NT2/D1 (cell line): Measurements from ENCODE around the gene KRTAP12-1.

ENCODE experiments used
- SUZ12 ChIP-seq: IDR thresholded peaks from 2 replicates; pipeline ENCODE4 v1.6.1; 2011; ENCODE audit not compliant: insufficient read length, insufficient read depth; ENCODE audit errors: extremely low read depth
- YY1 ChIP-seq: IDR thresholded peaks from 2 replicates; pipeline ENCODE4 v1.6.1; 2011; ENCODE audit not compliant: insufficient read length, insufficient read depth
- ZNF274 ChIP-seq: IDR thresholded peaks from 2 replicates; pipeline ENCODE4 v1.6.1; 2011; ENCODE audit warnings: mild to moderate bottlenecking, low read depth, low read length

DNA sequence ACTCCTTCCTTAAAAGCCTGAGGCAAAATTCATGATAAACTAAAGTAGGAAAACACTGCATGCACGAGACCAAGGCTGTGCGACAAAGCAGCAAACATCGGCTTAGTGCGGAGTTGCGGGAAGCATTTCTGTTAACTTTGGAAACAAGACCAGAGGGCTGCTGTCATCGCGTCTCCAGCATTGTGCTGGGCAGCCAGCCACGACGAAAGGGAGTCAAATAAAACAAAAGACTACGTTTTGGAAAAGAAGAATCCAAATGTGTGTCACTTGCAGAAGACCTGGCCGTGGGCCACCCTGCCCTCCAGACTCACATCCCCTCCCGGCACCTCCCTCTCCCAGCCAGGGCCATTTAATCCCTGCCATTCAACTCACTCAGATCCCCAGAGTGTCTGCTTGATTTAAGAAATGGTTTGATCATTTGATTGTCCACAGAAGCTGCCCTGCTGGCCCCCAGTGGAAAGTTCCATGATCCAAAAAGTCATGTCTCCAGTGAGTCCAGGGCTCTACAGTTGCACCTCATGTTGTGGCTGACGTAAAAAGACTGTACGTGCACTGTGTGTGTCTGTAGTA is 38.1 kb downstream of the KRTAP12-1 start:
- no peak for TF ChIP-seq ZNF274
- no peak for TF ChIP-seq SUZ12
- no peak for TF ChIP-seq YY1
